ENCODE measurements around the gene RLN2.
"Not testable (repeated sequence)": the region's sequence is repeated elsewhere in the genome, so short reads cannot be mapped to it uniquely, and the experiment has no call there.

GRCh38 chr9:5316406-5316805 lies 11.9 kb upstream of the RLN2 start:
- TF ChIP-seq EZH2 (IDR thresholded peaks at IDR 0.05; ENCODE audit: insufficient read depth, poor library complexity, severe bottlenecking); EZH2phosphoT487 (IDR thresholded peaks at IDR 0.05; ENCODE audit: insufficient read depth, low read depth): not testable (repeated sequence)

Data from GM23248 (cell line).